Measurements from ENCODE around the gene SLC9A7. TPM values are rescaled to one million over a fixed set of nuclear protein-coding genes. Genes with fewer than 3 reads are reported as not detected.

SLC9A7 gene
- total and polyA plus RNA-seq, 2 experiments from 2014 or later, result 2.5 to 15.4 TPM

- TF ChIP-seq NANOG (IDR thresholded peaks at IDR 0.05; ENCODE audit: borderline replicate concordance), result no peak
- TF ChIP-seq, protein P1, sequence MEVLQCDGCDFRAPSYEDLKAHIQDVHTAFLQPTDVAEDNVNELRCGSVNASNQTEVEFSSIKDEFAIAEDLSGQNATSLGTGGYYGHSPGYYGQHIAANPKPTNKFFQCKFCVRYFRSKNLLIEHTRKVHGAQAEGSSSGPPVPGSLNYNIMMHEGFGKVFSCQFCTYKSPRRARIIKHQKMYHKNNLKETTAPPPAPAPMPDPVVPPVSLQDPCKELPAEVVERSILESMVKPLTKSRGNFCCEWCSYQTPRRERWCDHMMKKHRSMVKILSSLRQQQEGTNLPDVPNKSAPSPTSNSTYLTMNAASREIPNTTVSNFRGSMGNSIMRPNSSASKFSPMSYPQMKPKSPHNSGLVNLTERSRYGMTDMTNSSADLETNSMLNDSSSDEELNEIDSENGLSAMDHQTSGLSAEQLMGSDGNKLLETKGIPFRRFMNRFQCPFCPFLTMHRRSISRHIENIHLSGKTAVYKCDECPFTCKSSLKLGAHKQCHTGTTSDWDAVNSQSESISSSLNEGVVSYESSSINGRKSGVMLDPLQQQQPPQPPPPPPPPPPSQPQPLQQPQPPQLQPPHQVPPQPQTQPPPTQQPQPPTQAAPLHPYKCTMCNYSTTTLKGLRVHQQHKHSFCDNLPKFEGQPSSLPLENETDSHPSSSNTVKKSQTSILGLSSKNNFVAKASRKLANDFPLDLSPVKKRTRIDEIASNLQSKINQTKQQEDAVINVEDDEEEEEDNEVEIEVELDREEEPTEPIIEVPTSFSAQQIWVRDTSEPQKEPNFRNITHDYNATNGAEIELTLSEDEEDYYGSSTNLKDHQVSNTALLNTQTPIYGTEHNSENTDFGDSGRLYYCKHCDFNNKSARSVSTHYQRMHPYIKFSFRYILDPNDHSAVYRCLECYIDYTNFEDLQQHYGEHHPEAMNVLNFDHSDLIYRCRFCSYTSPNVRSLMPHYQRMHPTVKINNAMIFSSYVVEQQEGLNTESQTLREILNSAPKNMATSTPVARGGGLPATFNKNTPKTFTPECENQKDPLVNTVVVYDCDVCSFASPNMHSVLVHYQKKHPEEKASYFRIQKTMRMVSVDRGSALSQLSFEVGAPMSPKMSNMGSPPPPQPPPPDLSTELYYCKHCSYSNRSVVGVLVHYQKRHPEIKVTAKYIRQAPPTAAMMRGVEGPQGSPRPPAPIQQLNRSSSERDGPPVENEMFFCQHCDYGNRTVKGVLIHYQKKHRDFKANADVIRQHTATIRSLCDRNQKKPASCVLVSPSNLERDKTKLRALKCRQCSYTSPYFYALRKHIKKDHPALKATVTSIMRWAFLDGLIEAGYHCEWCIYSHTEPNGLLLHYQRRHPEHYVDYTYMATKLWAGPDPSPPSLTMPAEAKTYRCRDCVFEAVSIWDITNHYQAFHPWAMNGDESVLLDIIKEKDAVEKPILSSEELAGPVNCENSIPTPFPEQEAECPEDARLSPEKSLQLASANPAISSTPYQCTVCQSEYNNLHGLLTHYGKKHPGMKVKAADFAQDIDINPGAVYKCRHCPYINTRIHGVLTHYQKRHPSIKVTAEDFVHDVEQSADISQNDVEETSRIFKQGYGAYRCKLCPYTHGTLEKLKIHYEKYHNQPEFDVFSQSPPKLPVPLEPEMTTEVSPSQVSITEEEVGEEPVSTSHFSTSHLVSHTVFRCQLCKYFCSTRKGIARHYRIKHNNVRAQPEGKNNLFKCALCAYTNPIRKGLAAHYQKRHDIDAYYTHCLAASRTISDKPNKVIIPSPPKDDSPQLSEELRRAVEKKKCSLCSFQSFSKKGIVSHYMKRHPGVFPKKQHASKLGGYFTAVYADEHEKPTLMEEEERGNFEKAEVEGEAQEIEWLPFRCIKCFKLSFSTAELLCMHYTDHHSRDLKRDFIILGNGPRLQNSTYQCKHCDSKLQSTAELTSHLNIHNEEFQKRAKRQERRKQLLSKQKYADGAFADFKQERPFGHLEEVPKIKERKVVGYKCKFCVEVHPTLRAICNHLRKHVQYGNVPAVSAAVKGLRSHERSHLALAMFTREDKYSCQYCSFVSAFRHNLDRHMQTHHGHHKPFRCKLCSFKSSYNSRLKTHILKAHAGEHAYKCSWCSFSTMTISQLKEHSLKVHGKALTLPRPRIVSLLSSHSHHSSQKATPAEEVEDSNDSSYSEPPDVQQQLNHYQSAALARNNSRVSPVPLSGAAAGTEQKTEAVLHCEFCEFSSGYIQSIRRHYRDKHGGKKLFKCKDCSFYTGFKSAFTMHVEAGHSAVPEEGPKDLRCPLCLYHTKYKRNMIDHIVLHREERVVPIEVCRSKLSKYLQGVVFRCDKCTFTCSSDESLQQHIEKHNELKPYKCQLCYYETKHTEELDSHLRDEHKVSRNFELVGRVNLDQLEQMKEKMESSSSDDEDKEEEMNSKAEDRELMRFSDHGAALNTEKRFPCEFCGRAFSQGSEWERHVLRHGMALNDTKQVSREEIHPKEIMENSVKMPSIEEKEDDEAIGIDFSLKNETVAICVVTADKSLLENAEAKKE (CRISPR knock-in tag; IDR thresholded peaks at IDR 0.05), result no peak
- TF ChIP-seq STAT1 (IDR thresholded peaks at IDR 0.05; ENCODE audit: unreplicated experiment), result no peak
- TF ChIP-seq ZNF331 (CRISPR knock-in tag; IDR thresholded peaks at IDR 0.05; ENCODE audit: low read depth), result no peak
- TF ChIP-seq CREB1 (CRISPR knock-in tag; IDR thresholded peaks at IDR 0.05; ENCODE audit: low read depth), result no peak
- TF ChIP-seq, protein P2, sequence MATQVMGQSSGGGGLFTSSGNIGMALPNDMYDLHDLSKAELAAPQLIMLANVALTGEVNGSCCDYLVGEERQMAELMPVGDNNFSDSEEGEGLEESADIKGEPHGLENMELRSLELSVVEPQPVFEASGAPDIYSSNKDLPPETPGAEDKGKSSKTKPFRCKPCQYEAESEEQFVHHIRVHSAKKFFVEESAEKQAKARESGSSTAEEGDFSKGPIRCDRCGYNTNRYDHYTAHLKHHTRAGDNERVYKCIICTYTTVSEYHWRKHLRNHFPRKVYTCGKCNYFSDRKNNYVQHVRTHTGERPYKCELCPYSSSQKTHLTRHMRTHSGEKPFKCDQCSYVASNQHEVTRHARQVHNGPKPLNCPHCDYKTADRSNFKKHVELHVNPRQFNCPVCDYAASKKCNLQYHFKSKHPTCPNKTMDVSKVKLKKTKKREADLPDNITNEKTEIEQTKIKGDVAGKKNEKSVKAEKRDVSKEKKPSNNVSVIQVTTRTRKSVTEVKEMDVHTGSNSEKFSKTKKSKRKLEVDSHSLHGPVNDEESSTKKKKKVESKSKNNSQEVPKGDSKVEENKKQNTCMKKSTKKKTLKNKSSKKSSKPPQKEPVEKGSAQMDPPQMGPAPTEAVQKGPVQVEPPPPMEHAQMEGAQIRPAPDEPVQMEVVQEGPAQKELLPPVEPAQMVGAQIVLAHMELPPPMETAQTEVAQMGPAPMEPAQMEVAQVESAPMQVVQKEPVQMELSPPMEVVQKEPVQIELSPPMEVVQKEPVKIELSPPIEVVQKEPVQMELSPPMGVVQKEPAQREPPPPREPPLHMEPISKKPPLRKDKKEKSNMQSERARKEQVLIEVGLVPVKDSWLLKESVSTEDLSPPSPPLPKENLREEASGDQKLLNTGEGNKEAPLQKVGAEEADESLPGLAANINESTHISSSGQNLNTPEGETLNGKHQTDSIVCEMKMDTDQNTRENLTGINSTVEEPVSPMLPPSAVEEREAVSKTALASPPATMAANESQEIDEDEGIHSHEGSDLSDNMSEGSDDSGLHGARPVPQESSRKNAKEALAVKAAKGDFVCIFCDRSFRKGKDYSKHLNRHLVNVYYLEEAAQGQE (IDR thresholded peaks at IDR 0.05; ENCODE audit: unreplicated experiment), result no peak
- TF ChIP-seq, protein P3, sequence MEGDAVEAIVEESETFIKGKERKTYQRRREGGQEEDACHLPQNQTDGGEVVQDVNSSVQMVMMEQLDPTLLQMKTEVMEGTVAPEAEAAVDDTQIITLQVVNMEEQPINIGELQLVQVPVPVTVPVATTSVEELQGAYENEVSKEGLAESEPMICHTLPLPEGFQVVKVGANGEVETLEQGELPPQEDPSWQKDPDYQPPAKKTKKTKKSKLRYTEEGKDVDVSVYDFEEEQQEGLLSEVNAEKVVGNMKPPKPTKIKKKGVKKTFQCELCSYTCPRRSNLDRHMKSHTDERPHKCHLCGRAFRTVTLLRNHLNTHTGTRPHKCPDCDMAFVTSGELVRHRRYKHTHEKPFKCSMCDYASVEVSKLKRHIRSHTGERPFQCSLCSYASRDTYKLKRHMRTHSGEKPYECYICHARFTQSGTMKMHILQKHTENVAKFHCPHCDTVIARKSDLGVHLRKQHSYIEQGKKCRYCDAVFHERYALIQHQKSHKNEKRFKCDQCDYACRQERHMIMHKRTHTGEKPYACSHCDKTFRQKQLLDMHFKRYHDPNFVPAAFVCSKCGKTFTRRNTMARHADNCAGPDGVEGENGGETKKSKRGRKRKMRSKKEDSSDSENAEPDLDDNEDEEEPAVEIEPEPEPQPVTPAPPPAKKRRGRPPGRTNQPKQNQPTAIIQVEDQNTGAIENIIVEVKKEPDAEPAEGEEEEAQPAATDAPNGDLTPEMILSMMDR (conservative IDR thresholded peaks at IDR 0.05; ENCODE audit: low read depth in 2 of 2), result no peak
- TF ChIP-seq EZH2 (IDR thresholded peaks at IDR 0.05; ENCODE audit: low read depth, unreplicated experiment), result no peak
- TF ChIP-seq ETS1 (IDR thresholded peaks at IDR 0.05), result no peak
- TF ChIP-seq JUNB (IDR thresholded peaks at IDR 0.05; ENCODE audit: unreplicated experiment), result no peak
- TF ChIP-seq POLR2AphosphoS5 (IDR thresholded peaks at IDR 0.05; ENCODE audit: low read depth), result no peak
- TF ChIP-seq EZH2phosphoT487 (IDR thresholded peaks at IDR 0.05; ENCODE audit: unreplicated experiment), result no peak
- TF ChIP-seq ZNF114 (CRISPR knock-in tag; IDR thresholded peaks at IDR 0.05), result no peak
- Mint-ChIP-seq H3K4me1 (peaks cover 40% of the 10 kb centered on the region), H3K27me3 (ENCODE audit: insufficient read depth, low read depth, poor library complexity) (peaks cover 6% of the 10 kb centered on the region), H3K4me3 (no peak overlapping the region), H3K9me3 (no peaks in the 10 kb centered on the region), H3K27ac (no peak overlapping the region), H3K36me3 (ENCODE audit: low read depth) (peaks cover 32% of the 10 kb centered on the region)
- no peaks in the 10 kb centered on the region for H4K20me1 ChIP-seq (replicated peaks; ENCODE audit: insufficient read depth)
- no peaks in the 10 kb centered on the region for H3K27me3 ChIP-seq (ENCODE audit: insufficient read depth)
- no peak for DNase-seq (ENCODE audit: low spot score)
- no peaks in the 10 kb centered on the region for H3K9me2 ChIP-seq (ENCODE audit: insufficient read depth)
- no peak overlapping the region for H3K27ac ChIP-seq (ENCODE audit: low read depth)
- peaks cover 20% of the 10 kb centered on the region for H3K4me1 ChIP-seq (ENCODE audit: insufficient read depth)
- H3K36me3 ChIP-seq (ENCODE audit: insufficient read depth), result no peaks in the 10 kb centered on the region
- H3F3A ChIP-seq (replicated peaks; ENCODE audit: low read depth), result peaks cover 8% of the 10 kb centered on the region; the same call in 1 of the 2 replicates
- no peak for ATAC-seq
- no peak overlapping the region for H2AFZ ChIP-seq
- H3K4me2 ChIP-seq, result no peak overlapping the region
- no peak overlapping the region for H3K4me3 ChIP-seq
- no peaks in the 10 kb centered on the region for H3K79me2 ChIP-seq (replicated peaks; ENCODE audit: insufficient read depth)
These were observed 113.3 kb downstream of the SLC9A7 start for GRCh38 chrX:46645614-46646013.

All from GM23338 (cell line).